Measurements from ENCODE around the gene TMEM59L.

TMEM59L gene

GRCh38 chr19:18618236-18618635 lies 5.6 kb downstream of the TMEM59L start:
- H3K9me3 ChIP-seq (ENCODE audit: control insufficient read depth, low read length), result no peaks in the 10 kb centered on the region
- H3K27me3 ChIP-seq (ENCODE audit: control insufficient read depth, insufficient read depth, low read length), result peaks cover 3% of the 10 kb centered on the region
- TF ChIP-seq, protein P1, sequence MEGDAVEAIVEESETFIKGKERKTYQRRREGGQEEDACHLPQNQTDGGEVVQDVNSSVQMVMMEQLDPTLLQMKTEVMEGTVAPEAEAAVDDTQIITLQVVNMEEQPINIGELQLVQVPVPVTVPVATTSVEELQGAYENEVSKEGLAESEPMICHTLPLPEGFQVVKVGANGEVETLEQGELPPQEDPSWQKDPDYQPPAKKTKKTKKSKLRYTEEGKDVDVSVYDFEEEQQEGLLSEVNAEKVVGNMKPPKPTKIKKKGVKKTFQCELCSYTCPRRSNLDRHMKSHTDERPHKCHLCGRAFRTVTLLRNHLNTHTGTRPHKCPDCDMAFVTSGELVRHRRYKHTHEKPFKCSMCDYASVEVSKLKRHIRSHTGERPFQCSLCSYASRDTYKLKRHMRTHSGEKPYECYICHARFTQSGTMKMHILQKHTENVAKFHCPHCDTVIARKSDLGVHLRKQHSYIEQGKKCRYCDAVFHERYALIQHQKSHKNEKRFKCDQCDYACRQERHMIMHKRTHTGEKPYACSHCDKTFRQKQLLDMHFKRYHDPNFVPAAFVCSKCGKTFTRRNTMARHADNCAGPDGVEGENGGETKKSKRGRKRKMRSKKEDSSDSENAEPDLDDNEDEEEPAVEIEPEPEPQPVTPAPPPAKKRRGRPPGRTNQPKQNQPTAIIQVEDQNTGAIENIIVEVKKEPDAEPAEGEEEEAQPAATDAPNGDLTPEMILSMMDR (IDR thresholded peaks at IDR 0.05), result no peak
- no peak overlapping the region for H2AFZ ChIP-seq
- no peak overlapping the region for H3K27ac ChIP-seq
- H3K36me3 ChIP-seq (ENCODE audit: control insufficient read depth, insufficient read depth, low read length), result no peaks in the 10 kb centered on the region
- H3K4me2 ChIP-seq (ENCODE audit: low read length), result no peak overlapping the region
- no peaks in the 10 kb centered on the region for H3K79me2 ChIP-seq
- H3K4me3 ChIP-seq (ENCODE audit: low read depth, low read length), result no peak overlapping the region
- no peaks in the 10 kb centered on the region for H3K4me1 ChIP-seq
- no peak overlapping the region for H3K9ac ChIP-seq

DNA sequence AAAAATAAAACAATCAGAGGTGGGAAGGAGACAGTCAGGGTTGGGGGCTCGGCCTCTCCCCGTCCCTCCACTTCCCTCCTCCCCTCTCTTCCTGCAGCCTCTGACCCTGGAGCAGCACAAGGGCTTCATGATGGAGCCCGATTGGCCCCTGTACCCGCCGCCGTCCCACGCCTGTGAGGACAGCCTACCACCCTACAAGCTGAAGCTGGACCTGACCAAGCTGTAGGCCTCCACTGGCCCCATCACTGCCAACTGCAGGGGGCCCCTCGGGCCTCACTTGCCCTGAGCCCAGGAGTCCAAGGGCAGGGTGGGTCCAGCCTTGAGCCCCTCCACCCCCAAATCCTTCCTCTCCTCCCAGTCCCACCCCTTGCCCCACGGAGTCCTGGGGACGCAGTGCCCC lies 7.6 kb downstream of the TMEM59L start:
- H3K36me3 ChIP-seq (ENCODE audit: control insufficient read depth, insufficient read depth, low read length), result no peaks in the 10 kb centered on the region
- no peaks in the 10 kb centered on the region for H3K27me3 ChIP-seq (ENCODE audit: control insufficient read depth, insufficient read depth, low read length)
- no peaks in the 10 kb centered on the region for H3K9me3 ChIP-seq (ENCODE audit: control insufficient read depth, low read length)
- TF ChIP-seq, protein P1 (IDR thresholded peaks at IDR 0.05), result no peak
- H3K27ac ChIP-seq, result no peak overlapping the region
- H3K9ac ChIP-seq, result no peak overlapping the region
- no peak overlapping the region for H3K4me2 ChIP-seq (ENCODE audit: low read length)
- no peak overlapping the region for H3K4me3 ChIP-seq (ENCODE audit: low read depth, low read length)
- no peaks in the 10 kb centered on the region for H3K79me2 ChIP-seq
- H2AFZ ChIP-seq, result no peak overlapping the region
- no peaks in the 10 kb centered on the region for H3K4me1 ChIP-seq

DNA sequence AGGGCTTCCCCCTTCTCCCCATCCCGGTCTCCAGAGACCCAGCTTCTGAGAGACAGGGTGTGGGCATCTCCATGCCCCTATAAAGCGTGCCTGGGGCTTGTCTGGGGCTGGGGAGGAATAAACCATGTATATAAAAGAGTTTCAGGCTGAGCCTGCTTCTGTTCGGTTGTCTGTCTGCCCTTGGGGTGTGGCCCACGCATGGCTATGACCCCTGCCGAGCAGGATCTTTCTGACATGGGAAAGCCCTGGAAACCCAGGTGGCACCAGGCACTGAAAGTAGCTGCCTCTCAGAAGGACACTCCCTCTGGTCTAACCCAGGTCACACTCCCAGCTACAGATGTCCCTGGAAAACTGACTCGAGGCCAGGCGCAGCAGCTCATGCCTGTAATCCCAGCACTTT lies 8.2 kb downstream of the TMEM59L start:
- Histone ChIP-seq H2AFZ (no peak overlapping the region), H3K79me2 (no peaks in the 10 kb centered on the region), H3K27ac (no peak overlapping the region), H3K4me3 (ENCODE audit: low read depth, low read length) (no peak overlapping the region), H3K4me2 (ENCODE audit: low read length) (no peak overlapping the region), H3K36me3 (ENCODE audit: control insufficient read depth, insufficient read depth, low read length) (no peaks in the 10 kb centered on the region), H3K9me3 (ENCODE audit: control insufficient read depth, low read length) (no peaks in the 10 kb centered on the region), H3K4me1 (no peaks in the 10 kb centered on the region), H3K27me3 (ENCODE audit: control insufficient read depth, insufficient read depth, low read length) (no peaks in the 10 kb centered on the region), H3K9ac (no peak overlapping the region)
- TF ChIP-seq, protein P1 (IDR thresholded peaks at IDR 0.05), result no peak

DNA sequence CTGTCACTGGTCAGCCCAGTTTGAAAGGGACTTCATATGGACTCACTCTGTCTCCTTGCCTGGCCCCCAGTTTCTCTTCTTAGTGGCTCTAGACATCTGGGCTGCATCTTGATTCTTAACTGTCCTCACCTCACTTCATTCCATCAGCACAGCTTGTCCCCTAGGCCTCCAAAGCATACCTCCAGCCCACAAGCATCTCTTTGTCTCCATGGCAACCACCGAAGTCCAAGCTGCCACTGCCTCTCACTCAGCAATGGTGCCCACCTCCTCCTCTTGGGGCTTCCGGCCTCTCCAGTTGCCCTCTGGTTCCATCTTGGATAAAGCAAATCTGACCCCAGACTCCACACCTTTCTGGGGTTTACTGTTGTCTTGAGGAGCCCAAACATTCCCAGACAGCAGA lies 14.2 kb downstream of the TMEM59L start:
- H3K36me3 ChIP-seq (ENCODE audit: control insufficient read depth, insufficient read depth, low read length), result no peaks in the 10 kb centered on the region
- H2AFZ ChIP-seq, result no peak overlapping the region
- H3K9ac ChIP-seq, result no peak overlapping the region
- no peaks in the 10 kb centered on the region for H3K4me1 ChIP-seq
- no peak overlapping the region for H3K4me3 ChIP-seq (ENCODE audit: low read depth, low read length)
- TF ChIP-seq, protein P1 (IDR thresholded peaks at IDR 0.05), result no peak
- no peak overlapping the region for H3K4me2 ChIP-seq (ENCODE audit: low read length)
- H3K27ac ChIP-seq, result no peak overlapping the region
- no peaks in the 10 kb centered on the region for H3K27me3 ChIP-seq (ENCODE audit: control insufficient read depth, insufficient read depth, low read length)
- no peaks in the 10 kb centered on the region for H3K9me3 ChIP-seq (ENCODE audit: control insufficient read depth, low read length)
- no peaks in the 10 kb centered on the region for H3K79me2 ChIP-seq

DNA sequence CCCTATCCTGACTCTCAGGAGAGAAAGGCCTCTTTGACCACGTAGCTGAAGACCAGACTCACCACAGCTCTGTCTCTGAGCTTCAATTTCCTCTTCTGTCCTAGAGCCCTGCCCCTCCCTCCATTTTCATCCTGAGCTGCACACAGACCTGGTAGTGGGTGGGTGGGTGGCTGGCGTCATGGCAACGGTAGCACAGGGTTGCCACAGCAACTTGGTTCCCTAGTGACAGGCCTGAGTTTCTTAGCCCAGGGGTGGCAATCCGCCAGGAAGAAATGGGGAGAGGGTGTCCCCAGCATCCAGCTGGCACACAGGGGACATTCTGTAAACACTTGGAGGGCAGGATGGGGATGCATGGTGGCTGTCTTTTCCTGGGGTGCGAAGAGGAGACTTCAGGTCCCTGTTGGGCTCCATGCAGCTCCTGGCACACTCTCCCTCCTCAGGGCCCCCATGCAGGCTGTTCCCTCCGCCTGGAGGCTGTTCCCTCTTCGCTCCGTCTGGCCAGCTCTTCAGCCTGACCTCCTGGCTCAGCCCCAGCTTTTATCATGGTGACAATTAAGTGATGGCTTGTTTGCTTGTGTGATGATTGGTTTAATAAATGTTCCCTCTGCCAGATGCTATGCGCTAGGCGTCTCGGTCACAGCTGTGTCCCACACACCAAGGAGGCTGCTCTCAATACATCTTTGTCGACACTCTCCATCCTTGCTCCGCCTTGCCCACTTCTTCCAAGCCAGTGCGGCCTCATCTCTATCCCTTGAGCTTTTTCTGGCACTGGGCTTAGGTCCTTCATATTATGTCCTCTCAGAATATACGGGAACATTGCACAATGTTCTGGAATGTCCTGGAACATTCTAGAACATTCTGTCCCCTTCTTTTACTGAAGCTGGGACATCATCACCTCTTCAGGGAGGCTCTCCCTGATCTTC lies 16.8 kb downstream of the TMEM59L start:
- no peak overlapping the region for H3K9ac ChIP-seq
- no peak overlapping the region for H3K27ac ChIP-seq
- H3K4me3 ChIP-seq (ENCODE audit: low read depth, low read length), result no peak overlapping the region
- TF ChIP-seq, protein P1 (IDR thresholded peaks at IDR 0.05), result no peak
- no peak overlapping the region for H3K4me2 ChIP-seq (ENCODE audit: low read length)
- no peaks in the 10 kb centered on the region for H3K36me3 ChIP-seq (ENCODE audit: control insufficient read depth, insufficient read depth, low read length)
- H3K4me1 ChIP-seq, result no peaks in the 10 kb centered on the region
- H3K27me3 ChIP-seq (ENCODE audit: control insufficient read depth, insufficient read depth, low read length), result no peaks in the 10 kb centered on the region
- no peaks in the 10 kb centered on the region for H3K79me2 ChIP-seq
- no peaks in the 10 kb centered on the region for H3K9me3 ChIP-seq (ENCODE audit: control insufficient read depth, low read length)
- H2AFZ ChIP-seq, result no peak overlapping the region

Measured in parathyroid adenoma (tissue), 2 donors.